DOHH2 (cell line): ENCODE measurements around the gene AK8.

ENCODE experiments used
- EZH2phosphoT487 ChIP-seq: fragments of 200-600 bp; sonication (generic); IDR thresholded peaks from 2 replicates; pipeline ENCODE4 v1.6.1; 2017; ENCODE audit warnings: borderline replicate concordance, mild to moderate bottlenecking, antibody characterized with exemption, low read length, moderate library complexity, mixed read lengths
- TF ChIP-seq, protein P1 (sequence below): fragments of 200-600 bp; sonication (generic); IDR thresholded peaks from one replicate; pipeline ENCODE4 v1.5.1; 2014; ENCODE audit warnings: antibody characterized with exemption, mild to moderate bottlenecking, low read depth, low read length; ENCODE audit not compliant: poor library complexity, severe bottlenecking

- TF ChIP-seq, protein P1, sequence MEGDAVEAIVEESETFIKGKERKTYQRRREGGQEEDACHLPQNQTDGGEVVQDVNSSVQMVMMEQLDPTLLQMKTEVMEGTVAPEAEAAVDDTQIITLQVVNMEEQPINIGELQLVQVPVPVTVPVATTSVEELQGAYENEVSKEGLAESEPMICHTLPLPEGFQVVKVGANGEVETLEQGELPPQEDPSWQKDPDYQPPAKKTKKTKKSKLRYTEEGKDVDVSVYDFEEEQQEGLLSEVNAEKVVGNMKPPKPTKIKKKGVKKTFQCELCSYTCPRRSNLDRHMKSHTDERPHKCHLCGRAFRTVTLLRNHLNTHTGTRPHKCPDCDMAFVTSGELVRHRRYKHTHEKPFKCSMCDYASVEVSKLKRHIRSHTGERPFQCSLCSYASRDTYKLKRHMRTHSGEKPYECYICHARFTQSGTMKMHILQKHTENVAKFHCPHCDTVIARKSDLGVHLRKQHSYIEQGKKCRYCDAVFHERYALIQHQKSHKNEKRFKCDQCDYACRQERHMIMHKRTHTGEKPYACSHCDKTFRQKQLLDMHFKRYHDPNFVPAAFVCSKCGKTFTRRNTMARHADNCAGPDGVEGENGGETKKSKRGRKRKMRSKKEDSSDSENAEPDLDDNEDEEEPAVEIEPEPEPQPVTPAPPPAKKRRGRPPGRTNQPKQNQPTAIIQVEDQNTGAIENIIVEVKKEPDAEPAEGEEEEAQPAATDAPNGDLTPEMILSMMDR: no peak
- TF ChIP-seq EZH2phosphoT487: no peak
Measured at GRCh38 chr9:132826131-132826530, 52.0 kb downstream of the AK8 start.
